Right lung (tissue), 10 donors: ENCODE measurements around the gene FCHO1. TPM values are rescaled to one million over a fixed set of nuclear protein-coding genes. Genes with fewer than 3 reads are reported as not detected.

ENCODE experiments used
- DNase-seq, 2 donors: peaks; one replicate each; pipeline ENCODE4 v3.0.0-alpha.2; 2013
- long read RNA-seq, 8 donors: transcript quantifications; one replicate each; lab custom pipeline, GENCODE V29; 2026
- polyA plus RNA-seq, 5 donors: library from polyadenylated mRNA; unstranded; fragments of 120-200 nt; gene quantifications; one replicate each; pipeline versions ENCODE4 v1.2.1 to v1.2.3, GENCODE V29; 2013; ENCODE audit warnings: inconsistent platforms in 1 of 5, low replicate concordance in 1 of 5; ENCODE audit not compliant: insufficient read length in 5 of 5, insufficient read depth in 1 of 5

FCHO1 gene, protein sequence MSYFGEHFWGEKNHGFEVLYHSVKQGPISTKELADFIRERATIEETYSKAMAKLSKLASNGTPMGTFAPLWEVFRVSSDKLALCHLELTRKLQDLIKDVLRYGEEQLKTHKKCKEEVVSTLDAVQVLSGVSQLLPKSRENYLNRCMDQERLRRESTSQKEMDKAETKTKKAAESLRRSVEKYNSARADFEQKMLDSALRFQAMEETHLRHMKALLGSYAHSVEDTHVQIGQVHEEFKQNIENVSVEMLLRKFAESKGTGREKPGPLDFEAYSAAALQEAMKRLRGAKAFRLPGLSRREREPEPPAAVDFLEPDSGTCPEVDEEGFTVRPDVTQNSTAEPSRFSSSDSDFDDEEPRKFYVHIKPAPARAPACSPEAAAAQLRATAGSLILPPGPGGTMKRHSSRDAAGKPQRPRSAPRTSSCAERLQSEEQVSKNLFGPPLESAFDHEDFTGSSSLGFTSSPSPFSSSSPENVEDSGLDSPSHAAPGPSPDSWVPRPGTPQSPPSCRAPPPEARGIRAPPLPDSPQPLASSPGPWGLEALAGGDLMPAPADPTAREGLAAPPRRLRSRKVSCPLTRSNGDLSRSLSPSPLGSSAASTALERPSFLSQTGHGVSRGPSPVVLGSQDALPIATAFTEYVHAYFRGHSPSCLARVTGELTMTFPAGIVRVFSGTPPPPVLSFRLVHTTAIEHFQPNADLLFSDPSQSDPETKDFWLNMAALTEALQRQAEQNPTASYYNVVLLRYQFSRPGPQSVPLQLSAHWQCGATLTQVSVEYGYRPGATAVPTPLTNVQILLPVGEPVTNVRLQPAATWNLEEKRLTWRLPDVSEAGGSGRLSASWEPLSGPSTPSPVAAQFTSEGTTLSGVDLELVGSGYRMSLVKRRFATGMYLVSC
- 1 to 10 TPM in 3 of 5 donors, under 1 TPM in 2; 0.46 to 1.3 (median 1.2) TPM for polyA plus RNA-seq
- long read RNA-seq, donor 1: 0 reads
- long read RNA-seq, donor 2: 0 reads
- long read RNA-seq, donor 3: 0 reads
- long read RNA-seq, donor 4: 0 reads
- long read RNA-seq, donor 5: 0 reads
- long read RNA-seq, donor 6: 0 reads
- long read RNA-seq, donor 7: 0 reads
- long read RNA-seq, donor 8: 0 reads

DNA sequence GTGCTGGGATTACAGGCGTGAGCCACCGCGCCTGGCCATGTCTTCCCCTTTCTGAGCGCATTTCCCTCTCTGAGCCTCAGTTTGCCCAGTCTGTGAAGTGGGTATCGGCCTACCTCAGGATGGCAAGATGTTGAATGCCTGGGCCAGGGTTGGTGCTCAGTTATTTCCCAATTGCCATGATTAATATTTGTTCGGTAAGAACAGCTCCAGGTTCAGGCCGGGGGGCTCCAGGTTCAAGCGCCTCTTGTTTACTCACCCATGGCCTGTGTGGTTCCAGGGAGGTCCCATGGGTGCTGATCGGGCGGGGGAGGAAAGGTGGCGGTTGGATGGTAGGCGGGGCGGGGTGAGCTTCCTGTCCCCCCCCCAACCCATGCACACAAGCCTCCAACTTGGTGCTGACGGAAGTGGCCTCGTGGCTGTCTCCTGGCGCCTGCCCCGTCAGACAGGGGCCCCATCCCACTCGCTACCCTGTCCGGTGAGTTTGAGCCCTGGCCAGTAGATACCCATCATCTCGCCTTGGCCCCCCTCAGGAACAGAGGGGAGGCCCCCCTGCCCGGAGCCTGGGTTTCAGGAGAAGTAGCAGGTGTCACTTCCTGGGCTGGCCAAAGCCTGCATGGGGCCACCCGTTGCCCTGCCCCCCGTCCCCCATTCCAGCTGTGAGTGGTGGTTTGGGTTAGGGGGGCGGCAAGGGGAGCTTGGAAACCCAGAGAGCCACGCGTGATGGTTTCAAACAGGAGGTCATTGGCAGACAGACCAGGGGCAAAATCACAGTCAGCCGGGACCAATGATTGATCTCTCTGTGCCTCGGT lies at the start of gene FCHO1:
FCHO1 (plus strand) TSS at position 375 of the 809 bp plus-strand sequence. CDS start 3,688 bp downstream, outside the sequence.
- no peak for DNase-seq

DNA sequence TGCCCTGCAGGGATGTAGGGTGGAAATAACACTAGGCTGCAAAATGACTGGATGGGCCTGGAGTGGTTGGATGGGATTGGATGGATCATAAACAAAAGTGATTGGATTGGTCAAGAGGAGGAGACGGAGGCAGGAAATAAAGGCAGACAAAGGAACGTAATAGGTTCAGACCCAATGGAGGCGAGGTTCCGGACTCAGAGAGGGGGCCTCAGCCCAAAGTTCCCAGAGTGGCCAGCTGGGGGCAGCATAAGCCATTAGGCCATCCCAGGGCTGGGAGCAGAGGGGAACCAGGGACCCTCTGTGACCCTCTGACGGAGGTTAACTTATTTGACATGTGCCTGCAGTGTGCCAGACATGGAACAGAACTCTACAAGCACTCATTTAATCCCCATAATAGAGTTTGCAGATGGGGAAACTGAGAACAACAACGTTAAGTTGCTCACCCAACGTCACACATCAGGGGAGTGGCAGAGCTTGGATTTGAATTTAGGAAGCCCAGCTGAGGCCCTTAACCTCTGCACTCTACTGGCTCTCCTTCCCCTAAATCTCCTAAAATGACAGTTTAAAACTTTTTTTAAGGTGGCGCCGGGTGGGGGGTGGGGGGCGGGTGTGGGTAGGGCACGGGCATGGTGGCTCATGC lies 47.3 kb upstream of the FCHO1 start:
- no peak for DNase-seq

DNA sequence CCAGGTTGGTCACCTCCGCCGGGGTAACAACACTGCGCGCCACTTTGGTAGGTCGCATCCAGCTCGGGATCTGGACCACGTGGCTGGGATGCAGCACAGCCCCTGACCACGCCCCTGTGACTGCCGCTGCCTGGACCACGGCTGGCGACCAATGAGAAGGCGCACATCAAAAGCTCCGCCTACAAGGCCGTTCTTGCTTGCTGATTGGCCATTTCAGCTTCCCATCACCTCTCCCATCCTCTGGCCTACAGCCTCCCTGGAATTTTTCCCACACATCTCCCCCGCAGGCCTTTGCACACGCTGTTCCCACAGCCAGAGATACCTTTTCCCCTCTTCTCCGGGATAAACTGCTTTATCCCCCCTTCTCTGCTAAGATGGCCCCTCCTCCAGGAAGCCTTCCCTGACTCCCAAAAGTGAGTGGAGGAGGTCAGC lies 44.5 kb upstream of the FCHO1 start:
- no peak for DNase-seq

DNA sequence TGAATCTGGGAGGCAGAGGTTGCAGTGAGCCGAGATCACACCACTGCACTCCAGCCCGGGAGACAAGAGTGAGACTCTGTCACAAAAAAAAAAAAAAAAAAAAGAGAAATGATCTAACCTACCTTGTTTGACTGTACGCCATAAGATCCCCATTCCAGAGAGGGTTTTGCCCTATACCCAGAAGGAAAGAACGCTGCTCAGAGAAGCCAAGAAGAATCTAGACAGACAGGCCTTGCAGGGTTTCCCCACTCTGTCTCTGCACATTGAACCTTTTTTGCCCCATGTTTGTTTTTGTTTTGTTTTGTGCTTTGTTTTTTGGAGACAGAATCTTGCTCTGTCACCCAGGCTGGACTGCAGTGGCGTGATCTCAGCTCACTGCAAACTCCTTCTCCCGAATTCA lies 39.4 kb upstream of the FCHO1 start:
- DNase-seq: no peak

DNA sequence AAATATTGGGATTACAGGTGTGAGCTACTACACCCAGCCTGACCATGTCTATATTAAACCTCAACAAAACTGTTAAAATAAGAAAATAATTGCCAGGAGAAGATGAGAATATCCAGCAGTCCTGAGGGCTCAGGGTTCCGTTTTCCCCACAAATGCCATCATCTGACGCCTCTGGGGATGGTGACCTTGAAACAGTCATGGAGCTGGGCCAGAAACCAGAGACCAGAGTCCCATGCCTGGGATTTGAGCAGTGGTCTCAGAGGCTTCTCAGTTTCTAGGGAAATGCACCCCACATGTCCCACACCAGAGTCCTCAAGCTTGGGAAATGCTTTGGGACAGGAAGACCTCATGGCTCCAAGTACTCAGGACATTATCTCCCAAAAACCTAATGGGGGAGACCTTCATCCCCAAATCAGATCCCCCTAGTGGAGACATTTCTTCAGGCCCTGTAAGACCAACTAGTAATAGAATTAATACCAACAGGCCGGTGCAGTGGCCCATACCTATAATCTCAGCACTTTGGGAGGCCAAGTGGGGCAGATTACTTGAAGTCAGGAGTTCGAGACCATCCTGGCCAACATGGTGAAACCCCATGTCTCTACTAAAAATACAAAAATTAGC lies 34.9 kb upstream of the FCHO1 start:
- DNase-seq: no peak

DNA sequence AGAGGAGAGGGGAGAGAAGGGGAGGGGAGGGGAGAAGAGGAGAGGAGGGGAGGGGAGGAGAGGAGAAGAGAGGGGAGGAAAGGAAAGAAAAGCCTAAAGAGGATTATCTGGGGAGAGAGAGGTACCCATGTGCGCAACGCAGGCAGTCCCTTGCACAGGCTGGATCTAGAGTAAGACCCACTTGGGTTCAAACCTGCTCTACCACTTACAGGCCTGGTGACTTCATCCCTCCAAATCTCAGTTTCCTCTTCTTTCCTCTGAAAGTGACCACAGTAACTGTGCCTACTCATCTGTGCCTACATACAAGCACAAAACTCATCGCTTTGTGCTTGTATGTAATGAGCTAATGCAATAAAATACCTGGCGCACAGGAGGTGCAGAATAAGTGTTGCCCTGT lies 32.7 kb upstream of the FCHO1 start:
- peak in 1 of 2 donors; percentile 21 for DNase-seq

DNA sequence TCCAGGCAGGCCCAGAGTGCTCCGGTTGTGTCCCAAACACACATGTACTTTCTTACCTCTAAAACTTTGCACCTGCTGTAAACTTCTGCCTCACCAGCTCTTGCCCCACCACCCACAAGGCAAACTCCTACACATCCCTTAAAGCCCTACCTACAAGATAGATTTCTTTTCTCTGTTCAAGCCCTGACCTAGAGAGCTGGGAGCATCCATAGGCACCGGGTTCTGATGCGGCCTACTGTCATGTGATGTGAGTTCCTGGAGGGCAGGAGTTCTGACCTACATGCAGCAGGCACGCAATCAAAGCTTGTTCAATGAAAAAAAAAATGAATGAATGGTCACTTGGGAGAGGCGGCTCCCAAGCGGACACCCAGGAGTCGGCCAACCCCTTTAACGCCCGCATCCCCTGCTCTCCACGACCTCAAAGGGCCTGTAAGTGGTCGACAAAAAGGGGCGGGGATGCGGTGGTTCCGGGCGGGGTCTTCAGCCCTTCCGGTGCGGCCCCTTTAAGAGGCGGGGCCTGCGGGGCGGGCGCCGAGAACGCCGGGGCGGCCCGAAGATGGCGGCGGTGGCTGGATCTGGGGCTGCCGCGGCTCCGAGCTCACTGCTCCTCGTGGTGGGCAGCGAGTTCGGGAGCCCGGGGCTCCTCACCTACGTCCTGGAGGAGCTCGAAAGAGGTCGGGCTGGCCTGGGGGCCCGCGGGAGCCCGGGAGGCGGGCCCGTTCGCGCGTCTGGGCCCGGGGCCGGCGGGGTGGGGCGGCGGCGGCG lies 32.1 kb upstream of the FCHO1 start, which contains the start of gene MAP1S:
MAP1S (plus strand) TSS at position 534 of the 765 bp plus-strand sequence; CDS start at position 557, 23 bp downstream.
- DNase-seq: peak; percentile 51 to 52

DNA sequence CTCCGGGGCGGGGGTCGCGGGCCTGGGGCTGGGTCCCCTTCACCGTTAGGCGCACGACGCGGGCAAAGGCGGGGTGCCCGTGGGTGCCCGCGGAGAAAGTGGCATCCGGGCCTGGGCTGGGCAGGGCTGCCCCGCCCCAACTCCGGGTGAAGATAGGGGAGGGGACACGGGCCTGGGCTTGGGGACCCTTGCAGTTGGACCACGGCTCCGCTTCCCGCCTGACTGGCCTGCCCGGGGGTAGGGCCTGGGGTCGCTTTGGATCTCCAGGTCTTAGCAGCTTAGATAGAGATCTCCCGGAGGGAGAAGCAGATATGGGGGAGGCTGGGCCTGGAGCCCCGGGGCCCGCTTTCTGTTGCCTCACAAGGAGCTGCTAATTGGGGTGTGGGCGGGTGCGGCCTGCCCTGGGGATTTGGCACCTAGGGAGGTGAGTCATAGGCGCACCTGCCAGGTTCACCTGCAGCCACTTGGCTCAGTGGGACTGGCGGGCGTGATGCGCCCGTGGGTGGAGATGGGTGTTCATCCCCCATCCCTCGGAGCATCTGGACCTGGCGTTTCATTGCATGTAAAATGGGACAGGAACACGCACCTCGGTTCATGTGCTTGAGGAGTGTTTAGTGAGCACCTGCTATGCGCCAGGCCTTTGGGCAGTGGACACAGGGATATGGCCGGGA lies 31.4 kb upstream of the FCHO1 start:
- no peak for DNase-seq

DNA sequence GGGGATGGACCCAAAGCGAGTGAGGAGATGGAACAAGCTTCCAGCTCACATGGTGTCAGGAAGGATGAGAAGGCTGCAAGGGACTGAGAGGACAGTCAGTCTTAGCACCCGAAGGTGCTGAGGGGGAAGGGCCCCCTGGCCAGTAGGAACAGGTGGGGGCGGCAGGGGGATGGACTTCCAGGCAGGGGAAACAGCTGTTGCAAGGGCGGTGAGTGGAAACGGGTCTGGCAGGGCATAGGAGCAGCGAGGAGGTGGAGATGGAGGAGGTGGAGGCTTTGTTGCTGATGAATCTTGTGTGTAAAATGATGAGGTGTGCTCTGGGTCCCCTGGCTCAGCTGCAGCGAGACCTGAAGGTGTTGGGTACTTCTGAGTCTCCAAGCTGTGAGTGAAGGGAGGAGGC lies 30.8 kb upstream of the FCHO1 start:
- no peak for DNase-seq

DNA sequence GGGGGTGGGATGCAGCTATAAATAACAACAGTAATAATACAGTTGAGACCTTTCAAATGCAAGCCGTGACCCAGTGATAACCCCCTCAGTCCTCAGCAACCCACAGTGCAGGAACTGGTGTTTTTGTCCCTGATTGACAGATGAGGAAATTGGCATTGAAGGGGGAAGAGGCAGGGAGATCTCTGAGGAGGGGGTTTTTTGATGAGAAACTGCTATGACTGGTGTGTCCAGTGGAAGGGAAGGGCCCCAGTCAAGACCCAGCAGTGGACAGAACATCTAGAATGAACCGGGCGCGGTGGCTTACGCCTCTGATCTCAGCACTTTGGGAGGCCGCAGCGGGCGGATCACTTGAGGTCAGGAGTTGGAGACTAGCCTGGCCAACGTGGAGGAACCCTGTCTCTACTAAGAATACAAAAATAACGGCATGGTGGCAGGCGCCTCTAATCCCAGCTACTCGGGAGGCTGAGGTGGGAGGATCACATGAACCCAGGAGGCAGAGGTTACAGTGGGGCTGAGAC lies 30.1 kb upstream of the FCHO1 start:
- no peak for DNase-seq

DNA sequence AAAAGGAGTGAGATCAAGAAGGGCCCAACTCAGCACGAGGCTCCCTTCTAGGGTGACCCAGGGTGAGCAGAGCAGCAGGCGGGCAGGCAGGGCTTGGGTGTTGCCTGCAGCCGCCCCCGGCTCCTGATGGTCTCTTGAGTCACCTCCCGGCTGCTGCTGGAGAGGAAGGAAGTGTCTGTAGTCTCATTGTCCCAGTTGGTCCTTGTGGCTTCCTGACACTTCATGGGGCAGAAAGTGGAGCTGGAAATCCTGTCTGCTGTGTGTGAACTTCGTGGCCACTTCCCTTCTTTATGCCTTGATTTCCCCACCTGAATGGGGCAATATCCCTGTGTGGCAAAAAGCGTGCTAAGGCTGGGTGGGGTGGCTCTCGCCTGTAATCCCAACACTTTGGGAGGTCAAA lies 29.5 kb upstream of the FCHO1 start:
- no peak for DNase-seq

DNA sequence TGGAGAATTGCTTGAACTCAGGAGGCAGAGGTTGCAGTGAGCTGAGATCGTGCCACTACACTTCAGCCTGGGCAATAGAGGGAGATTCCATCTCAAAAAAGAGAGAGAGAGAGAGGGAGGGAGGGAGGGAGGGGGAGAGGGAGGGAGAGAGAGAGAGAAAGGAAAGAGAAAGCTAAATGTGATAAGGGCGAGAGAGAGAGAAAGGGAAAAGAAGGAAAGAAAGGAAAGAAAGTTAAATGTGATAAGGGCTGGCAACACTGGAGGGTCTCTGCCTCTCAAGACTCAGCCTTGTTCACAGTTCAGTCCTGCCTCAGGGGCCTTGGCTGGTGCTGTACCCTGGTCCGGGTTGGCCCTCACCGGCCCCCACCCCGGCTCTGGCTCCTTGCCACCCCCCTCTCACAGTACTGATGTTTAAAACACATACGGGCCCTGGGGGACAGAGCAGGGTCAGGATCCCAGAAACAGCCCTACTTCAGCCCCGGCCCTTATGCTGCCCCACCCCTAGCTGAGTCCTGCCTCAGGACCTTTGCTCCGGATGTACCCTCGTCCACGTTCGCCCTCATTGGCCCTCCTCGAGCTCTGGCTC lies 28.5 kb upstream of the FCHO1 start:
- DNase-seq: no peak

DNA sequence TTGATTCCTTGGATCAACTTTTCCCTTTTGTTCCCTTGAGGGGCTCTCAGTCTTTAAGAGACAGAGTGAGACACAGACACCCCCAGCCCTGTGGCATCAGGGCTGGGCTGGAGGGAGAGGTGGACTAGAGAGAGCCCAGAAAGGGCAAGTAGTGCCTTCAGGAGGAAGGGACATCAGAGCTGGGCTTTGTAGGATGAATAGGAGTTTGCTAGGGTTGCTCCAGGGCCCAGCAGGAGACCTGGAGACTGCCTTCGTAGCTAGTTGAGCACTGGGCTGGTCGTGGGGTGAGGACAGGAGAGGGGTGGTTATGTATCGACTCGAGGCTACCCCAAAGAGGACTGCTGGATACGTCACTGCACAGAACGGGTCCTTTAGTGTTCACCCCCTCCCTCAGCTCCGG lies 26.6 kb upstream of the FCHO1 start:
- no peak for DNase-seq

DNA sequence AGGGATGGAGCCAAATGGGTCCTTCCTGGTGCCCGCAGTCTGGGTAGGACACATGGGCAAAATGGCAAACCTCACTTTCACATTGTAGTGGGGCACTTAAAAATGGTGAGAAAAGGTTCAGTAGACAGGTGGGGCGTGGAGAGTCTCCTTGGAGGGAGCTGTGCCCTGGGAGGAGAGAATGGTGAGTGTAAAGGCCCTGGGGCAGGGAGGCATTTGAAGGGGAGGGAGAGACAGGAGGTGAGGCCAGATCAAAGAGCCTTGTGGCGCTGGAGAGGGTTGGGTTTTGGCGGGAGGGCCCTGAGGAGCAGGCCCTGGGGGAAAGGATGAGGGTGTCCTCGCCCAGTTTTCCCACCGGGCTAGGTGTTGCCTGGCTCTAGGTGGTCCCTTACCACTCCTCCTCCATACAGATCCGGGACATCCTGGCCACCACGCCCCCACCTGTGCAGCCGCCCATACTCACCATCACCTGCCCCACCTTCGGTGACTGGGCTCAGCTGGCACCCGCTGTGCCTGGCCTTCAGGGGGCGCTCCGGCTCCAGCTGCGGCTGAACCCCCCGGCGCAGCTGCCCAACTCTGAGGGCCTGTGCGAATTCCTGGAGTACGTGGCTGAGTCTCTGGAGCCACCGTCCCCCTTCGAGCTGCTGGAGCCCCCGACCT lies 25.7 kb upstream of the FCHO1 start:
- no peak for DNase-seq

DNA sequence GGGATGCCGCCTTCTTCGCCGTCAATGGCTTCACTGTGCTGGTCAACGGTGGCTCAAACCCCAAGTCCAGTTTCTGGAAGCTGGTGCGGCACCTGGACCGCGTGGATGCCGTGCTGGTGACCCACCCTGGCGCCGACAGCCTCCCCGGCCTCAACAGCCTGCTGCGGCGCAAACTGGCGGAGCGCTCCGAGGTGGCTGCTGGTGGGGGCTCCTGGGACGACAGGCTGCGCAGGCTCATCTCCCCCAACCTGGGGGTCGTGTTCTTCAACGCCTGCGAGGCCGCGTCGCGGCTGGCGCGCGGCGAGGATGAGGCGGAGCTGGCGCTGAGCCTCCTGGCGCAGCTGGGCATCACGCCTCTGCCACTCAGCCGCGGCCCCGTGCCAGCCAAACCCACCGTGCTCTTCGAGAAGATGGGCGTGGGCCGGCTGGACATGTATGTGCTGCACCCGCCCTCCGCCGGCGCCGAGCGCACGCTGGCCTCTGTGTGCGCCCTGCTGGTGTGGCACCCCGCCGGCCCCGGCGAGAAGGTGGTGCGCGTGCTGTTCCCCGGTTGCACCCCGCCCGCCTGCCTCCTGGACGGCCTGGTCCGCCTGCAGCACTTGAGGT lies 25.0 kb upstream of the FCHO1 start:
- no peak for DNase-seq

DNA sequence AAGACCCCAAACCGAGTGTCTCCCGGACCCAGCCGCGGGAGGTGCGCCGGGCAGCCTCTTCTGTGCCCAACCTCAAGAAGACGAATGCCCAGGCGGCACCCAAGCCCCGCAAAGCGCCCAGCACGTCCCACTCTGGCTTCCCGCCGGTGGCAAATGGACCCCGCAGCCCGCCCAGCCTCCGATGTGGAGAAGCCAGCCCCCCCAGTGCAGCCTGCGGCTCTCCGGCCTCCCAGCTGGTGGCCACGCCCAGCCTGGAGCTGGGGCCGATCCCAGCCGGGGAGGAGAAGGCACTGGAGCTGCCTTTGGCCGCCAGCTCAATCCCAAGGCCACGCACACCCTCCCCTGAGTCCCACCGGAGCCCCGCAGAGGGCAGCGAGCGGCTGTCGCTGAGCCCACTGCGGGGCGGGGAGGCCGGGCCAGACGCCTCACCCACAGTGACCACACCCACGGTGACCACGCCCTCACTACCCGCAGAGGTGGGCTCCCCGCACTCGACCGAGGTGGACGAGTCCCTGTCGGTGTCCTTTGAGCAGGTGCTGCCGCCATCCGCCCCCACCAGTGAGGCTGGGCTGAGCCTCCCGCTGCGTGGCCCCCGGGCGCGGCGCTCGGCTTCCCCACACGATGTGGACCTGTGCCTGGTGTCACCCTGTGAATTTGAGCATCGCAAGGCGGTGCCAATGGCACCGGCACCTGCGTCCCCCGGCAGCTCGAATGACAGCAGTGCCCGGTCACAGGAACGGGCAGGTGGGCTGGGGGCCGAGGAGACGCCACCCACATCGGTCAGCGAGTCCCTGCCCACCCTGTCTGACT lies 24.1 kb upstream of the FCHO1 start:
- no peak for DNase-seq
